Fibroblast of lung (primary cell): ENCODE results near the gene ARL15.

Experiments
- EZH2 ChIP-seq: IDR thresholded peaks from 2 replicates; pipeline ENCODE4 v1.5.1; 2012; ENCODE audit warnings: low read length, control low read depth, mild to moderate bottlenecking; ENCODE audit errors: missing control alignments
- TF ChIP-seq, protein P1 (sequence below), 2 donors: IDR thresholded peaks in 1 of 2; conservative IDR thresholded peaks in 1 of 2; 1 replicate in 1 of 2; 2 replicates in 1 of 2; pipeline ENCODE4 v1.5.1; 2011 to 2012; ENCODE audit warnings: low read length in 2 of 2, control low read depth in 1 of 2, inconsistent platforms in 1 of 2, low read depth in 1 of 2, mild to moderate bottlenecking in 1 of 2

- TF ChIP-seq, protein P1, sequence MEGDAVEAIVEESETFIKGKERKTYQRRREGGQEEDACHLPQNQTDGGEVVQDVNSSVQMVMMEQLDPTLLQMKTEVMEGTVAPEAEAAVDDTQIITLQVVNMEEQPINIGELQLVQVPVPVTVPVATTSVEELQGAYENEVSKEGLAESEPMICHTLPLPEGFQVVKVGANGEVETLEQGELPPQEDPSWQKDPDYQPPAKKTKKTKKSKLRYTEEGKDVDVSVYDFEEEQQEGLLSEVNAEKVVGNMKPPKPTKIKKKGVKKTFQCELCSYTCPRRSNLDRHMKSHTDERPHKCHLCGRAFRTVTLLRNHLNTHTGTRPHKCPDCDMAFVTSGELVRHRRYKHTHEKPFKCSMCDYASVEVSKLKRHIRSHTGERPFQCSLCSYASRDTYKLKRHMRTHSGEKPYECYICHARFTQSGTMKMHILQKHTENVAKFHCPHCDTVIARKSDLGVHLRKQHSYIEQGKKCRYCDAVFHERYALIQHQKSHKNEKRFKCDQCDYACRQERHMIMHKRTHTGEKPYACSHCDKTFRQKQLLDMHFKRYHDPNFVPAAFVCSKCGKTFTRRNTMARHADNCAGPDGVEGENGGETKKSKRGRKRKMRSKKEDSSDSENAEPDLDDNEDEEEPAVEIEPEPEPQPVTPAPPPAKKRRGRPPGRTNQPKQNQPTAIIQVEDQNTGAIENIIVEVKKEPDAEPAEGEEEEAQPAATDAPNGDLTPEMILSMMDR (conservative IDR thresholded peaks at IDR 0.05 in 1 of 2, IDR thresholded peaks at IDR 0.05 in 1 of 2; ENCODE audit: low read depth in 1 of 2, low read length in 2 of 2), result no peak
- no peak for TF ChIP-seq EZH2
Measured at GRCh38 chr5:54206580-54207229, 103.7 kb downstream of the ARL15 start.
